Measurements from ENCODE around the gene SETD7. TPM values are rescaled to one million over a fixed set of nuclear protein-coding genes. Genes with fewer than 3 reads are reported as not detected.

The SETD7 gene
- total and polyA plus RNA-seq, 8 donors: 9.7 to 96.9 (median 31.5) TPM

DNA sequence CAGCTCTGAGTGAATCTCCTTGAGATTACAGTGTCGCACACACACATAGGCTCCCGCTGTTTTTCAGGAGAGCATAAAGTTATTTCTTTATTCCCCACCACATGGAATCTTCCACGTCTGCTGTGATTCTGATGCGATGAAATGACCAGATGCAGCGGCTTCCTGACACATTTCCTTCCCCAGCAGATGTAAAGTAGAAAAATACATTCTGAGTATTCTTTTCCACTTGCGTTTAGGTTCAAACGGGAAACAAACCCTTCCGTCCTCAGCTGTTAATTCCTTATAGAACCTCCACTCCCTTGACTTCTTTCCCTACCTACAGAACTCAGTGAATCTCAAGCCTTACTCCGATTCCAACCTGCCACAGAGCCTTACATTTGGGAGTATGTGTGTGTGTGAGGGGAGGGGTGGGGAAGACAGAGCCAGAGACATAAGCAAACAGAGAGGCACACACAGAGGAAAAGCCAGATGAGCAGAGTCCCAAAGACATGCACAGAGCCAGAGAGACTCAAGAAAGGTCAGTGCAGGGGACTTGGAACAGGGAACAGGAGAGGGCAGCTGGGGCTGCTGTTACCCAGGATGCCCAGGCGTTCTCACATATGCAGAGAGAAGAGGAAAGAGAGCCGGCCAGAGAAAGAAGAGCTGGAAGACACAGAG lies 47.3 kb downstream of the SETD7 start:
- Histone ChIP-seq H3K27me3 (no peaks in the 10 kb centered on the region), H3K27ac (no peak overlapping the region), H3K4me3 (no peak overlapping the region), H3K36me3 (peaks cover 30 to 80% (median 72%) of the 10 kb centered on the region in 4 donors), H3K9me3 (no peaks in the 10 kb centered on the region), H3K4me1 (no peaks in the 10 kb centered on the region)
- DNase-seq: no peak
- WGBS, 5 donors: 88 to 93% (median 92%) methylated on average over 11 of the region's 11 CpGs
- intact Hi-C loops (cut with DNase I; ENCODE audit: low total_unique reads): no loop called here
- TF ChIP-seq EP300 (IDR thresholded peaks at IDR 0.05) (no peak), POLR2AphosphoS5 (IDR thresholded peaks at IDR 0.05) (no peak), POLR2A (IDR thresholded peaks at IDR 0.05) (no peak)

DNA sequence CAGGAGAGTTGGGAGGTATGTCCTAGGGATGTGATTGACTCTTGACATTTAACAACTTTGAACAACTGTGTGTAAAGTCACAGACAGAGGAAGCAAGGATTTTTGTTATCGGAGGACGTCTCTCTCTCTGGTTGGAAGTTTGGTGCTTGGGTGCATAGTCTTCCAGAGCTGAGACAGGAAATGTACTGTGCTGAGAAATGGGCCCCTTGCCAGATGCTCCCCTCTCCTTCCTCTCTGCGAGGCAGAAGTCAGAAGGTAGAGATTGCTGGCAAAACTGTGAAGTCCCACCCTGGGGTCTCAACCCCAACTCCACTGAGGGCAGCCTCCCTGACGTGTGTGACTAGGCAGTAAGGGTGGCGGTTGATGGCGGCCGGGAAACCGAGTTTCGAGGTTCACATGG lies 49.2 kb downstream of the SETD7 start:
- Histone ChIP-seq H3K4me3 (no peak overlapping the region), H3K27me3 (no peaks in the 10 kb centered on the region), H3K27ac (no peak overlapping the region), H3K36me3 (peaks cover 24 to 61% (median 52%) of the 10 kb centered on the region in 4 donors), H3K4me1 (no peaks in the 10 kb centered on the region), H3K9me3 (no peaks in the 10 kb centered on the region)
- WGBS, 5 donors: 85 to 95% (median 88%) methylated on average over 9 of the region's 9 CpGs
- DNase-seq: no peak
- intact Hi-C loops (cut with DNase I; ENCODE audit: low total_unique reads): no loop called here
- TF ChIP-seq EP300 (IDR thresholded peaks at IDR 0.05) (no peak), POLR2A (IDR thresholded peaks at IDR 0.05) (no peak), POLR2AphosphoS5 (IDR thresholded peaks at IDR 0.05) (no peak)
- TF ChIP-seq, protein P1, sequence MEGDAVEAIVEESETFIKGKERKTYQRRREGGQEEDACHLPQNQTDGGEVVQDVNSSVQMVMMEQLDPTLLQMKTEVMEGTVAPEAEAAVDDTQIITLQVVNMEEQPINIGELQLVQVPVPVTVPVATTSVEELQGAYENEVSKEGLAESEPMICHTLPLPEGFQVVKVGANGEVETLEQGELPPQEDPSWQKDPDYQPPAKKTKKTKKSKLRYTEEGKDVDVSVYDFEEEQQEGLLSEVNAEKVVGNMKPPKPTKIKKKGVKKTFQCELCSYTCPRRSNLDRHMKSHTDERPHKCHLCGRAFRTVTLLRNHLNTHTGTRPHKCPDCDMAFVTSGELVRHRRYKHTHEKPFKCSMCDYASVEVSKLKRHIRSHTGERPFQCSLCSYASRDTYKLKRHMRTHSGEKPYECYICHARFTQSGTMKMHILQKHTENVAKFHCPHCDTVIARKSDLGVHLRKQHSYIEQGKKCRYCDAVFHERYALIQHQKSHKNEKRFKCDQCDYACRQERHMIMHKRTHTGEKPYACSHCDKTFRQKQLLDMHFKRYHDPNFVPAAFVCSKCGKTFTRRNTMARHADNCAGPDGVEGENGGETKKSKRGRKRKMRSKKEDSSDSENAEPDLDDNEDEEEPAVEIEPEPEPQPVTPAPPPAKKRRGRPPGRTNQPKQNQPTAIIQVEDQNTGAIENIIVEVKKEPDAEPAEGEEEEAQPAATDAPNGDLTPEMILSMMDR (IDR thresholded peaks at IDR 0.05): no peak

DNA sequence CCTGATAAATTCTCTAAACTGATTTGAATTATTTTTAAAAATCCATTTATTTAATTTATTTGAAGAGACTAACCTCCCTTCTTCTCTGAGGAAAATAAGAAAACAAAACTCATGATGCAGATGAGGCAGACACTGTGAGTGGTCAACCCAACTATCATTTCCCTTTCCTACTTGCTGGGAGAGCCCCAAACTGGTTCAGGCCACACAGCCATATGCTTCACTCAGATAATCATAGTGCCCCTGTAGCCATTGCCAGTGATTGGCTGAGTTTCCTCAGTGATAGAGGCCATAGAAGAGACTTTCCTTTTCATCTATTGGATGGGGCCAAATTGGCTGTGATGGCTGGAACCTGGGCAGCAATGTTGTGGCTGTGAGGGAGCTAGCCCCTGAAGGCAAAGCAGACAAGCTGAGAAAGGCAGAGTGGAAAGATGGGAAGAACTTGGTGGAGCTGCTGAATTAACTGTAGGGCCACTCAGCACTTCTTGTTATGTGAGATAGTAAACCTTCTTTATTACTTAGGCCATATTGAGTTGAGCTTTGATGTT lies 52.3 kb downstream of the SETD7 start:
- intact Hi-C loops (cut with DNase I; ENCODE audit: low total_unique reads): no loop called here
- no peaks in the 10 kb centered on the region for H3K9me3 ChIP-seq
- H3K27ac ChIP-seq: no peak overlapping the region
- peaks cover 6 to 30% (median 22%) of the 10 kb centered on the region in 4 donors for H3K36me3 ChIP-seq
- no peaks in the 10 kb centered on the region for H3K27me3 ChIP-seq
- no peak for DNase-seq
- TF ChIP-seq EP300 (IDR thresholded peaks at IDR 0.05): no peak
- TF ChIP-seq, protein P1 (IDR thresholded peaks at IDR 0.05): no peak
- no peaks in the 10 kb centered on the region for H3K4me1 ChIP-seq
- H3K4me3 ChIP-seq: no peak overlapping the region

DNA sequence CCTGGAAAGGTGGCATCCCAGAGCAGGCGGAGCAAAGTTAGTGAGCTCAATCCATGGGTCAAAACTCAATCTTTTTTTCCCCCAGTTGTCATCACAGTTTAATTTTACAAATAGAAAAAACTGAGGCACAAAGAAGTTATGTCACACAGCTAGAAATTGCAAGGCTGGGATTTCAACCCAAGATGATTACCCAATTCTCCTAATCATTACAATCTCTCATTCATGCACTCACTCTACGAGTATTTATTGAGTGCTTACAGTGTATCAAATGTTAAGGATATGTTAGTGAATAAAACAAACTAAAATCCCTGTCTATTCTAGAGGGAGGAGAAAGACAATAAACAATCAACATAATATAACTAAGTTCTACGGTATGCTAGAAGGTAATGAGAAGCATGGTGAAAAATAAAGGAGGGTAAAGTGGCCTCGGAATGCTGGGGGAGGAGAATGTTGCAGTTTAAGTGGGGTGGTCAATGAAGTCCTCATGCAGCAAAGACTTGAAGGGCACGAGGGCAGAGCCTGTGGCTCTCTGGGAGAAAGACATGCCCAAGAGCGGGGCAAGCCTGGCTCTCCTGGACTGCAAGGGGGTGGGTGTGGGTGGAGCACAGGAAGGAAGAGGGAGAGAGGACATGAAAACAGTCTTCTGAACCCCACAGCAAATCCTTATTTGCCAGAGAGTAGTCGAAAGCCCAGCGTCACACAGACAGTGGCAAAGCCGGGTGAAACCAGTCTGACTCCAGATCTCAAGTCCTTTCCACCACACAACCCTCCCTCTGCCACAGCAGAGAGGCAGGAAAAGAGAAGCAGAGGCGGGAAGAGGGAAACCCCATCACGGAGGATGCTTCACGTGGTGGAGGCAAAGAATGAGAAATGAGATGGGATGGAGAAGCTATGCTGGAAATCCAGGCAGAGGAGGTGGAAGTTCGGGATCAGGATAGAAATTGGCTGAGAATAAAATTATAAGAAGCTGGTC lies 53.8 kb downstream of the SETD7 start:
- no peaks in the 10 kb centered on the region for H3K27me3 ChIP-seq
- no peak overlapping the region for H3K4me3 ChIP-seq
- TF ChIP-seq POLR2AphosphoS5 (IDR thresholded peaks at IDR 0.05): no peak
- TF ChIP-seq POLR2A (IDR thresholded peaks at IDR 0.05): no peak
- TF ChIP-seq, protein P1 (IDR thresholded peaks at IDR 0.05): no peak
- intact Hi-C loops (cut with DNase I; ENCODE audit: low total_unique reads): no loop called here
- no peak for DNase-seq
- 71 to 76% (median 73%) methylated on average over 13 of the region's 13 CpGs for WGBS, 5 donors
- H3K4me1 ChIP-seq: peaks cover 0 to 11% (median 4%) of the 10 kb centered on the region in 4 donors
- H3K9me3 ChIP-seq: no peaks in the 10 kb centered on the region
- H3K27ac ChIP-seq: no peak overlapping the region
- H3K36me3 ChIP-seq: peaks cover 0 to 17% (median 12%) of the 10 kb centered on the region in 4 donors

All from stomach (tissue), 9 donors.